Measurements from ENCODE around the gene ELMO1.

- TF ChIP-seq CTCF (IDR thresholded peaks at IDR 0.05; ENCODE audit: borderline replicate concordance, extremely low read depth, low read length, poor library complexity, severe bottlenecking), result peak; percentile 96
- TF ChIP-seq EZH2 (IDR thresholded peaks at IDR 0.05; ENCODE audit: borderline replicate concordance, low read depth, low read length, severe bottlenecking), result no peak
Observed at GRCh38 chr7:37352974-37353948, 95.4 kb downstream of the ELMO1 start.

All from DND-41 (cell line).